HG03025 (cell line): ENCODE results near the gene INIP.
"Not testable (repeated sequence)": the region's sequence is repeated elsewhere in the genome, so short reads cannot be mapped to it uniquely, and the experiment has no call there.

Source experiments
- ATAC-seq: cut with Tn5 transposase; IDR thresholded peaks from one replicate; pipeline ENCODE4 v1.9.1; 2021; ENCODE audit warnings: mild to moderate bottlenecking, moderate library complexity; ENCODE audit not compliant: unreplicated experiment, low FRiP score

Gene INIP

GRCh38 chr9:112677040-112677439 lies 40.9 kb downstream of the INIP start:
- no peak for ATAC-seq

DNA sequence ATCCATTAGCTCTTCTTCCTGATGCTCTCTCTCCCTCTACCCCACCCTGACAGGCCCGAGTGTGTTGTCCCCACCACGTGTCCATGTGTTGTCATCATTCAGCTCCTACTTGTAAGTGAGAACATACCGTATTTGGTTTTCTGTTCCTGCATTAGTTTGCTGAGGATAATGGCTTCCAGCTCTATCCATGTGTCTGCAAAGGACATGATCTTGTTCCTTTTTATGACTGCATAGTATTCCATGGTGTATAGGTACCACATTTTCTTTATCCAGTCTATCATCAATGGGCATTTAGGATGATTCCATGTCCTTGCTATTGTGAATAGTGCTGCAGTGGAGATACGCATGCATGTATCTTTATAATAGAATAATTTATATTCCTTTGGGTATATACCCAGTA lies 44.7 kb downstream of the INIP start:
- not testable (repeated sequence) for ATAC-seq

DNA sequence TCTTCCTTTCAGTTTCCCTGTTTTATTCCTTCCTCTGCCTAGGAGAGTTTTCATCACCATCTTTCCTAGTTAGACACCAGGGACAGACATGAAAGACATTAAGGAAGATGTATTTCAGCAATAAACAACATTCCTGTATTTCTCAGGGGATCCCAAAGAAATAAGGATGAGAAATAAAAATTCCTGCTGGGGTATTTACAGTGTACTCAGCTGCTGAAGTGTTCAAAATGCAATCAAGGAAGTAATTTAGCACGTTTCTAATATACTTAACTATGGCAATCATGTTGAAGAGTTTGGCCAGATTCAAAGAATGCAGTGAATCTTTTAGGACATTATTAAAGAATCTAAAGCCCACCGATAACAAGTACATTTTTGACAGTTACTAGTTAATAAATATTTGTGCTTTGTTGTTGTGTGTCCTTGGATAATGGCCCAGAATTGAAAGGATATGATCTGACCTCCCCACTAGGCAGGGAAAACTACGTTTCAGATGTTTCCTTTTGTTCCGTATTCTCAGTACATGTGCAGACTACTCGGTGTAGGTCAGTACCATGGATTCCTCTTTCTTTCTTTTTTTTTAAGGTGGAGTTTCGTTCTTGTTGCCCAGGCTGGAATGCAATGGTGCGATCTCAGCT lies 46.8 kb downstream of the INIP start:
- no peak for ATAC-seq

- no peak for ATAC-seq
These were observed 48.6 kb downstream of the INIP start for GRCh38 chr9:112669326-112669725.

DNA sequence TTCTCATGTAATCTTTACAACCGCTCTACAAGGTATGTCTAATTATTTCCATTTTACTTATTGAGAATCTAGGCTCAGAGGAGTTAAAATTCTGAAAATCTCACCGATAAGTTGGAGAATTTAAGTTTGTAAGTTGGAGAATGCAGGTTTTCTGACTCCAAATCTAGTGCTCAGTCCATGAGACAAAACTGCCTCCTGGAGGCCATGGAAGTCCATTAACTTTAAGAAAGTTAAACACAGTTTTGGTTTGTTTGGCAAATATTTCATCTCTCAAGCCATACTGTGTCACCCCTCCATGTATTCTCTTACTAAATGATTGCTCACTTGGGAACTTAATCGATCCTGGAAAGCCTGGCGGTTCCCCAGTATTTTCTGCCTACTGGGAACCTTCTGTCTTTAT lies 52.6 kb downstream of the INIP start:
- no peak for ATAC-seq

GRCh38 chr9:112664531-112664930 lies 53.4 kb downstream of the INIP start:
- no peak for ATAC-seq

DNA sequence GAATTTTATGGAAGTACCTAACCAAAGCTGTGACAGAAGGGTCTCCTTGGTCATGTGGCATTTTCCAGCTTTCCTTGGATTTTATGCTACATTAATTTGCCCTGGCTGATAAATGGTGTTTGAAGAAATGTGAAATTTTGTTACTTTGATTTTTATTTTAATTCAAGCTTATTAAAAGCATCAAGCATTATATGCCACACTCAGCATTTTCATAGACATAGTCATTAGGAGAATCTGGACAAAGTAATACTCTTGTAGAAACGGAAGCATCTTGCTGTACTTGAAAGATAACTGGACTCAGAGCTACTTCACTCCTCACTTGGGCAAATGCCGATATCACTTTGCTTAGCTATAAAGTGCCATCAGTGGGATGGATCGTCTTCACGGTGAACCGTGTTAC lies 54.2 kb downstream of the INIP start:
- no peak for ATAC-seq

- no peak for ATAC-seq
These were observed 58.0 kb downstream of the INIP start for GRCh38 chr9:112659906-112660305.

- no peak for ATAC-seq
These were observed 62.2 kb downstream of the INIP start for GRCh38 chr9:112655668-112656067.

GRCh38 chr9:112654282-112654681 lies 63.6 kb downstream of the INIP start:
- no peak for ATAC-seq

DNA sequence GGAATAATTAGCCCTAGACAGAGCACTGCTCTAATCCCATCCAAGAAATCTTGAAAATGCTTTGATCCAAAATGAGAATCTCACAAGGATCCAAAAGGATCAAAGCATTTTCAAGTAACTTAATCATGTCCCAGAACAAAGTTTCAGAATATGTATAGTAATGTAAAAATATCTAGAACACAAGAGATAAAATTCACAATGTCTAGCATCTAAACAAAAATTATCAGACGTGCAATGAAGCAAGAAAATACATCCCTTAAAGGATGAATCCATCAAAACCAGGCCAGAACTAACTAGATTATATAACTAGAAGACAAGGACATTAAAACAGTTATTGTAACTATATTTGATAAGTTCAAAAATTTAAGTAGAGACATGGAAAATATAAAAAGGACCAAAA lies 69.3 kb downstream of the INIP start:
- no peak for ATAC-seq

GRCh38 chr9:112647596-112647995 lies 70.3 kb downstream of the INIP start:
- no peak for ATAC-seq

DNA sequence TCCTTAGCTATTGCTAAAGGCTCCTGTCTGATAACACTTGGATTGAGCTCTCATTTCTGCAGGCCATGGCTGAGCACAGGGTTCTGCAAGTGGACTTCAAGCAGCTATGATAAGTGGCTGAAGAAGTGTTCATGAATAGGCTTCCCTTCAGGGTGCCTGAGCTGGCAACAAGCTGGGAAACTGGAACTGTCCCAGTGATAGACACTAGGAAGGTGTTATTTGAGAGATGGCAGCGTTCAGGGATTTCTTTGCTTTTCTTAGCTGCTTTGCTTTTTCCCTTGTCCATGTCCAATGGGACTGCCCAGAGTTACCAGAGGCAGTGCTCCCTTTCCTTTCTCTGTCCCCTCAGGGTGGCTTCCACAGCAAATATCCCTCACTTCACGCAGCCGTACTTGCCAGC lies 75.8 kb downstream of the INIP start:
- ATAC-seq = no peak

DNA sequence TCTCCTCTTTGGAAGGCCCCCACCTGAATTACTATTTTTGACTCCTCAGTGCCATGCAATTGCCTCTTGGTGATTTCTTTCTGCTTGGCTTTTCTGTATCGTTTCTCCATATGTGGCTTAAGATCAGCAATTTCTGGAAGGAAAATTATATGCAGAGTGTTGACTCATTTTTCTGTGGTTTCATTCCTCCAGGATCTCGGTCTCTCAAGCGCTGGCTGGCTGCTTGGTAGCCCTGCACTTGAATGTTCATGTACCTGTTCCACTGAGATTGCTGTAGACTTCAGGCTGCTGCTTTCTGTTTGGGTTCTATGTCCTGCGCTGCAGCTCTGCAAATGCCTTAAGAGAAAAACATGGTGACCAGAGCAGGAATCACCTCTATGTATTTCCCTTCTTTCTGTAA lies 77.6 kb downstream of the INIP start:
- no peak for ATAC-seq
